GM21515 (cell line): ENCODE results near the gene ARPC1B.

Source experiments
- ATAC-seq: cut with Tn5 transposase; IDR thresholded peaks from one replicate; pipeline ENCODE4 v1.9.1; 2021; ENCODE audit not compliant: unreplicated experiment

The ARPC1B gene

DNA sequence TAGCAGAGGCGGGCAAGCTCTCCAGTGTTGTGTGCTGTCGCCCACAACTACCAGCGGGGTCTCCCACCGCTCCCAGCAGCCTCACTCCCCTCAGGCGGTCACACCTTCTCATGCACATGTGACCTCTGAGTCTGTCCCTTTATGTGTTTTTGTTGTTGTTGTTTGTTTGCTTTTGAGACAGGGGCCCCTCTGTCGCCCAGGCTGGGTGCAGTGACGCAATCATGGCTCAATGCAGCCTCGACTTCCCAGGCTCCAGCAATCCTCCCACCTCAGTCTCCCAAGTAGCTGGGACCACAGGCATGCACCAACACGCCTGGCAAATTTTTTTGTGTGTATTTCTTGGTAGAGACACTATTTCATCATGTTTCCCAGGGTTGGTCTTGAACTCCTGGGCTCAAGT lies 65.7 kb downstream of the ARPC1B start:
- ATAC-seq = no peak
